ENCODE data around the gene RIMBP2. TPM values are rescaled to one million over a fixed set of nuclear protein-coding genes. Genes with fewer than 3 reads are reported as not detected.

RIMBP2 gene
- total RNA-seq, 5 donors from 2014 or later (not counting 1 experiment from before 2014, with no cell fraction given), result 0.10 to 0.38 TPM; not detected in 3

DNA sequence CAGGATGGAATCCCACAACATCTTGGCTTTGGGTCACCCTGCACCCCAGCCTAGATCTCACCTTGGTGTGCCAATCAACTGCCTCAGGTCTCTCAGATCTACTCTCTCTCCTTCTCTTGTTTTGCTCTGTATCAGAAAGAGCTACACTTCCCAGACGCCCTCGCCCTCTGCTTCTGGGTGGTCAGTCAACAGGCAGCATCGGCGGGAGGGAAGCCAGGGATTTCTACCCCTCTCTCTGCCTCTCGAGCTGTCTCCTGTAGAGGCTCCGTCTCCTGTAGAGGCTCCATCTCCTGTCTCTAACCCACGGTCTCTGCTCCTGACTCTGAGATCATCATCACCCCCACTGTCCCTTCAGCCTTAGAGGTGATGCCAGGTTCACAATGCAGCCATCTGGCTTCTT is 226.8 kb downstream of the RIMBP2 start:
- H3K27me3 ChIP-seq (replicated peaks in 1 of 2; ENCODE audit: control insufficient read depth in 2 of 2, extremely low read depth in 1 of 2, insufficient read depth in 2 of 2, low read length in 1 of 2), result peaks cover 0 to 8% of the 10 kb centered on the region in 2 experiments
- H3K4me3 ChIP-seq (ENCODE audit: control insufficient read depth in 1 of 2, extremely low read depth in 1 of 2, low read length in 1 of 2), result no peak overlapping the region
- ATAC-seq (replicated peaks in 1 of 4) (no peak), DNase-seq (no peak)
- H3K36me3 ChIP-seq (ENCODE audit: control insufficient read depth in 2 of 2, extremely low read depth in 1 of 2, insufficient read depth in 1 of 2, low read length in 1 of 2), result no peaks in the 10 kb centered on the region
- peaks cover 0 to 5% (median 3%) of the 10 kb centered on the region in 3 donors for H3K9me3 Mint-ChIP-seq
- no peaks in the 10 kb centered on the region for H3K4me1 Mint-ChIP-seq
- ChIA-PET POLR2A (no interaction called here), CTCF (no interaction called here)
- H3K4me1 ChIP-seq (ENCODE audit: control insufficient read depth in 1 of 2, extremely low read depth in 1 of 2, insufficient read depth in 2 of 2, low read length in 2 of 2), result no peaks in the 10 kb centered on the region
- 70% methylated on average over 7 of the region's 7 CpGs for WGBS (ENCODE audit: insufficient coverage)
- peaks cover 7 to 12% of the 10 kb centered on the region in 2 donors for H3K27me3 Mint-ChIP-seq
- H3K27ac Mint-ChIP-seq, result no peak overlapping the region
- no peak overlapping the region for H3K27ac ChIP-seq (ENCODE audit: low read length)
- H3K36me3 Mint-ChIP-seq, result no peaks in the 10 kb centered on the region
- H3K9me3 ChIP-seq, result no peaks in the 10 kb centered on the region
- H3K4me3 Mint-ChIP-seq, result no peak overlapping the region

- ATAC-seq (replicated peaks in 1 of 4) (no peak), DNase-seq (no peak)
- peaks cover 5 to 12% of the 10 kb centered on the region in 2 donors for H3K27me3 Mint-ChIP-seq
- H3K36me3 Mint-ChIP-seq, result no peaks in the 10 kb centered on the region
- H3K27me3 ChIP-seq (replicated peaks in 1 of 2; ENCODE audit: control insufficient read depth in 2 of 2, extremely low read depth in 1 of 2, insufficient read depth in 2 of 2, low read length in 1 of 2), result peaks cover 0 to 12% of the 10 kb centered on the region in 2 experiments
- no peaks in the 10 kb centered on the region for H3K4me1 ChIP-seq (ENCODE audit: control insufficient read depth in 1 of 2, extremely low read depth in 1 of 2, insufficient read depth in 2 of 2, low read length in 2 of 2)
- POLR2A ChIA-PET, result no interaction called here
- no peak overlapping the region for H3K4me3 Mint-ChIP-seq
- H3K27ac Mint-ChIP-seq, result no peak overlapping the region
- CTCF ChIA-PET, result no interaction called here
- no peak overlapping the region for H3K27ac ChIP-seq (ENCODE audit: low read length)
- no peaks in the 10 kb centered on the region for H3K36me3 ChIP-seq (ENCODE audit: control insufficient read depth in 2 of 2, extremely low read depth in 1 of 2, insufficient read depth in 1 of 2, low read length in 1 of 2)
- no peak overlapping the region for H3K4me3 ChIP-seq (ENCODE audit: control insufficient read depth in 1 of 2, extremely low read depth in 1 of 2, low read length in 1 of 2)
- no CpG with 5 or more reads among the region's 5 CpGs for WGBS (ENCODE audit: insufficient coverage)
- no peaks in the 10 kb centered on the region for H3K4me1 Mint-ChIP-seq
- peaks cover 0 to 5% (median 3%) of the 10 kb centered on the region in 3 donors for H3K9me3 Mint-ChIP-seq
- no peaks in the 10 kb centered on the region for H3K9me3 ChIP-seq
Observed at GRCh38 chr12:130488358-130488710, 227.8 kb downstream of the RIMBP2 start.

GRCh38 chr12:130487636-130488357 is 228.3 kb downstream of the RIMBP2 start:
- ATAC-seq (replicated peaks in 1 of 4) (no peak), DNase-seq (no peak)
- POLR2A ChIA-PET, result no interaction called here
- H3K4me1 ChIP-seq (ENCODE audit: control insufficient read depth in 1 of 2, extremely low read depth in 1 of 2, insufficient read depth in 2 of 2, low read length in 2 of 2), result no peaks in the 10 kb centered on the region
- Mint-ChIP-seq H3K36me3 (no peaks in the 10 kb centered on the region), H3K4me3 (no peak overlapping the region), H3K27me3 (peaks cover 5 to 12% of the 10 kb centered on the region in 2 donors), H3K27ac (no peak overlapping the region), H3K4me1 (no peaks in the 10 kb centered on the region), H3K9me3 (peaks cover 0 to 5% (median 3%) of the 10 kb centered on the region in 3 donors)
- no peak overlapping the region for H3K27ac ChIP-seq (ENCODE audit: low read length)
- no peak overlapping the region for H3K4me3 ChIP-seq (ENCODE audit: control insufficient read depth in 1 of 2, extremely low read depth in 1 of 2, low read length in 1 of 2)
- WGBS (ENCODE audit: insufficient coverage), result 82% methylated on average over 9 of the region's 11 CpGs
- H3K36me3 ChIP-seq (ENCODE audit: control insufficient read depth in 2 of 2, extremely low read depth in 1 of 2, insufficient read depth in 1 of 2, low read length in 1 of 2), result no peaks in the 10 kb centered on the region
- H3K9me3 ChIP-seq, result no peaks in the 10 kb centered on the region
- CTCF ChIA-PET, result no interaction called here
- H3K27me3 ChIP-seq (replicated peaks in 1 of 2; ENCODE audit: control insufficient read depth in 2 of 2, extremely low read depth in 1 of 2, insufficient read depth in 2 of 2, low read length in 1 of 2), result peaks cover 0 to 12% of the 10 kb centered on the region in 2 experiments

- H3K27ac ChIP-seq (ENCODE audit: low read length), result no peak overlapping the region
- DNase-seq (no peak), ATAC-seq (replicated peaks in 1 of 4) (no peak)
- ChIA-PET POLR2A (no interaction called here), CTCF (no interaction called here)
- no peak overlapping the region for H3K4me3 Mint-ChIP-seq
- no peaks in the 10 kb centered on the region for H3K9me3 ChIP-seq
- H3K4me1 Mint-ChIP-seq, result no peaks in the 10 kb centered on the region
- H3K4me1 ChIP-seq (ENCODE audit: control insufficient read depth in 1 of 2, extremely low read depth in 1 of 2, insufficient read depth in 2 of 2, low read length in 2 of 2), result no peaks in the 10 kb centered on the region
- H3K9me3 Mint-ChIP-seq, result peaks cover 0 to 5% (median 3%) of the 10 kb centered on the region in 3 donors
- H3K27ac Mint-ChIP-seq, result no peak overlapping the region
- H3K36me3 ChIP-seq (ENCODE audit: control insufficient read depth in 2 of 2, extremely low read depth in 1 of 2, insufficient read depth in 1 of 2, low read length in 1 of 2), result no peaks in the 10 kb centered on the region
- H3K4me3 ChIP-seq (ENCODE audit: control insufficient read depth in 1 of 2, extremely low read depth in 1 of 2, low read length in 1 of 2), result no peak overlapping the region
- WGBS (ENCODE audit: insufficient coverage), result 69% methylated on average over 7 of the region's 12 CpGs
- peaks cover 0 to 13% of the 10 kb centered on the region in 2 experiments for H3K27me3 ChIP-seq (replicated peaks in 1 of 2; ENCODE audit: control insufficient read depth in 2 of 2, extremely low read depth in 1 of 2, insufficient read depth in 2 of 2, low read length in 1 of 2)
- peaks cover 7 to 12% of the 10 kb centered on the region in 2 donors for H3K27me3 Mint-ChIP-seq
- no peaks in the 10 kb centered on the region for H3K36me3 Mint-ChIP-seq
Observed at GRCh38 chr12:130486891-130487416, 229.1 kb downstream of the RIMBP2 start.

- Histone ChIP-seq H3K27ac (ENCODE audit: low read length) (no peak overlapping the region), H3K36me3 (ENCODE audit: control insufficient read depth in 2 of 2, extremely low read depth in 1 of 2, insufficient read depth in 1 of 2, low read length in 1 of 2) (no peaks in the 10 kb centered on the region), H3K27me3 (replicated peaks in 1 of 2; ENCODE audit: control insufficient read depth in 2 of 2, extremely low read depth in 1 of 2, insufficient read depth in 2 of 2, low read length in 1 of 2) (peaks cover 2 to 18% of the 10 kb centered on the region in 2 experiments), H3K4me1 (ENCODE audit: control insufficient read depth in 1 of 2, extremely low read depth in 1 of 2, insufficient read depth in 2 of 2, low read length in 2 of 2) (no peaks in the 10 kb centered on the region), H3K4me3 (ENCODE audit: control insufficient read depth in 1 of 2, extremely low read depth in 1 of 2, low read length in 1 of 2) (no peak overlapping the region), H3K9me3 (no peaks in the 10 kb centered on the region)
- no peaks in the 10 kb centered on the region for H3K36me3 Mint-ChIP-seq
- H3K9me3 Mint-ChIP-seq, result peaks cover 0 to 5% (median 3%) of the 10 kb centered on the region in 3 donors
- POLR2A ChIA-PET, result no interaction called here
- peaks cover 7 to 12% of the 10 kb centered on the region in 2 donors for H3K27me3 Mint-ChIP-seq
- H3K27ac Mint-ChIP-seq, result no peak overlapping the region
- 67% methylated on average over 6 of the region's 10 CpGs for WGBS (ENCODE audit: insufficient coverage)
- no peak for ATAC-seq (replicated peaks in 1 of 4)
- DNase-seq, result no peak
- no peaks in the 10 kb centered on the region for H3K4me1 Mint-ChIP-seq
- CTCF ChIA-PET, result no interaction called here
- no peak overlapping the region for H3K4me3 Mint-ChIP-seq
Observed at GRCh38 chr12:130486146-130486435, 230.0 kb downstream of the RIMBP2 start.

DNA sequence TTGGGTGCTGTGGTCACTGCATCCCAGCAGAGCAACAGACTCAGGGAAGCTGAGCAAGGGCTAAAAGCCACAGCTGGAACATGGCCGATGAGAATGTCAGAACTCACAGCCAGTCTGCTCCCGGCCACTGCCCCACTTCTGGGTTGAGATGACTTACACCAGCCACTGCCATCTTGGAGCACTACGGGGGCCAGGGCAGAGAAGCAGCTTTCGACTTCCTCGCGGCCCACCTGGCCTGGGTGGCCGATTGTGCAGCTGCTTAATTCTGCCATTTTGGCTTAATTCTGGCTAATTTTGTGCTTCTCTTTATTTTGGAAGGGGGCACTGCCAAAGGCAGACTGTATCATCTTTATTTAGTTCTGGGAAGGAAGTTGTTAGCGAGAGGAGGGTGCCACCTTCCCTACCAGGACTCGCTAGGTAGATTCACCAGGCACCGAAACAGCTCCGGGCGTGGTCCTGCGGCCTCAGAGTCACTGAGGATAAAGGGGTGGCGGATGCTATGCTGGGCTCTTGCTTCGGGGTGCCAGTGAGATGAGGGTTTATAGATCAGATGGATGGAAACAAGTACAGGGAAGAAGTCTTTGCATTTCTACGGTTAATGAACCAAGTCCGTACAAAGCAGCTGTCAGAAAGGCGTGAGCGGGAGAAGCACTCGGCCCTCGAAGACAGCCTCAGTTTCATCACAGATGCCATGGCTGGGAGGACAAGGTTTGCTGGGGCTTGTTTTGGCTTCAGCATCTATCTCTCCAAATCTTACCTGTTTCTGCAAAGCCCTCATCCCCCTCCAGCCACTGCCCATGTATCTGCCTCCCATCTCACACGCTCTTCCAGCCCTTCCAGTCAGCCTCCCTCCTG is 230.6 kb downstream of the RIMBP2 start:
- 90% methylated on average over 20 of the region's 22 CpGs for WGBS (ENCODE audit: insufficient coverage)
- Mint-ChIP-seq H3K4me3 (no peak overlapping the region), H3K9me3 (peaks cover 0 to 5% (median under 1%) of the 10 kb centered on the region in 3 donors), H3K27ac (no peak overlapping the region), H3K36me3 (no peaks in the 10 kb centered on the region), H3K4me1 (no peaks in the 10 kb centered on the region), H3K27me3 (peaks cover 7 to 12% of the 10 kb centered on the region in 2 donors)
- no peak overlapping the region for H3K27ac ChIP-seq (ENCODE audit: low read length)
- peaks cover 2 to 17% of the 10 kb centered on the region in 2 experiments for H3K27me3 ChIP-seq (replicated peaks in 1 of 2; ENCODE audit: control insufficient read depth in 2 of 2, extremely low read depth in 1 of 2, insufficient read depth in 2 of 2, low read length in 1 of 2)
- DNase-seq (no peak), ATAC-seq (replicated peaks in 1 of 4) (no peak)
- ChIA-PET POLR2A (no interaction called here), CTCF (no interaction called here)
- no peaks in the 10 kb centered on the region for H3K9me3 ChIP-seq
- H3K4me3 ChIP-seq (ENCODE audit: control insufficient read depth in 1 of 2, extremely low read depth in 1 of 2, low read length in 1 of 2), result no peak overlapping the region
- no peaks in the 10 kb centered on the region for H3K36me3 ChIP-seq (ENCODE audit: control insufficient read depth in 2 of 2, extremely low read depth in 1 of 2, insufficient read depth in 1 of 2, low read length in 1 of 2)
- H3K4me1 ChIP-seq (ENCODE audit: control insufficient read depth in 1 of 2, extremely low read depth in 1 of 2, insufficient read depth in 2 of 2, low read length in 2 of 2), result no peaks in the 10 kb centered on the region

All from T-cell (primary cell).